ENCODE measurements around the gene ERF. TPM values are rescaled to one million over a fixed set of nuclear protein-coding genes. Genes with fewer than 3 reads are reported as not detected.

ERF gene
- total RNA-seq, 1 experiment from 2014 or later: 96.1 TPM

DNA sequence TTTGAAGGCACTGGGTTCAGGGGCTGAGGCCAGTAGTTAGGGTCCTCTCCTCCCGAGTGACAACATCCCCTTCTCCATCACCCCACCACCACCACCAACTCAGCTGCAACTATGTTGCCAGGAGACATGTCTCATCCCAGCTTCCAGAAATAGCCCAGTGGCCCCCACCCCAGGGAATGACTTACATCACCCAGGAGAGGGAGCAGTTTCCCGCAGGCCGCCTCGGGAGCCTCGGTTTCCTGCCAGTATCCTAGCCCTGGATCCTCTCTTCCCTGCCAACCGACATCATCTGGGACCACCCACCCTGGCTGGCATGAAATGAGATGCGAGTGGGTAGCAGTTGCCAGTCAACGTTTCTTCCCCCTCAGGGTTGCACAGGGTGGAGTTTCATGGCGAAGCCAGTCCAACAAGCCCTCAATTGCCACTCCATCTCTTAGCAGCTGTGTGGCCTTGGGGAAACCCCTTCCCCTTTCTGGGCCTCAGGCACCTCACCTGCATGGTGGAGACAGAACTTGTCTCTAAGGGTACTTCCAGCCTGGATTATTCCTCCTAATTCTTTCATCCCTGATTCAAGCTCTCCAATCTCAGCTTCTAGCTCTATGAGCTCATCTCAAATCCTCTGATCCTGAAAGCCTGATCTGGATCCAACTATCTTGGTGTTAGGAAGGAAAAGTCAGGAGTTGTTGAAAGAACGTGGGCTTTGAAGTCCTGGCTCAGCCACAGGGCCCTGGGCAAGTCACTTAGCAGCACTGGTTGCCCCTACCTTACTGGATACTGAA, 8.6 kb downstream of the ERF start:
- Histone ChIP-seq H4K20me1 (ENCODE audit: insufficient read depth) (peaks cover 3% of the 10 kb centered on the region; the same call in 1 of the 2 replicates), H3K27me3 (ENCODE audit: insufficient read depth, low read length) (no peaks in the 10 kb centered on the region), H3K4me3 (replicated peaks in 1 of 2; ENCODE audit: low read depth in 1 of 2, low read length in 2 of 2) (no peak overlapping the region), H3K4me1 (ENCODE audit: control insufficient read depth in 1 of 2, insufficient read depth in 2 of 2, low read length in 2 of 2) (peaks cover 11 to 37% of the 10 kb centered on the region in 2 experiments), H3K36me3 (ENCODE audit: control insufficient read depth in 1 of 2, insufficient read depth in 2 of 2, low read length in 2 of 2) (peaks cover 0 to 7% of the 10 kb centered on the region in 2 experiments; a peak in 1 of 4 replicates), H3K4me2 (ENCODE audit: low read length) (peak overlapping the region; percentile 20; the same call in 1 of the 2 replicates), H3K27ac (ENCODE audit: low read depth, low read length) (peak overlapping the region; percentile 41), H3K9me2 (ENCODE audit: insufficient read depth) (no peaks in the 10 kb centered on the region), H3K9ac (ENCODE audit: low read length) (0 out of 2 replicates have a peak overlapping the region, but pooled peaks have one; percentile 14), H3K79me2 (ENCODE audit: insufficient read depth, low read length) (peaks cover 33% of the 10 kb centered on the region), H3K9me3 (ENCODE audit: control insufficient read depth in 1 of 2, insufficient read depth in 1 of 2, low read depth in 1 of 2, low read length in 2 of 2) (no peaks in the 10 kb centered on the region), H2AFZ (ENCODE audit: low read depth, low read length, poor library complexity, severe bottlenecking) (no peak overlapping the region)
- CTCF ChIA-PET: interaction anchor here (0.7 to 3.8 kb wide), 18 partner anchors 10 to 194 kb away, joined by 3 to 63 read pairs (median 4); partner anchors contain the start of genes CIC, DEDD2, PAFAH1B3 and POU2F2
- POLR2A ChIA-PET: interaction anchor here (0.8 to 1.9 kb wide), 3 partner anchors 9 to 150 kb away, joined by 3 to 6 read pairs (median 4); partner anchors contain the start of gene ERF
- RAD21 ChIA-PET (ENCODE audit: low non-redundant PET in 1 of 2, low total read pairs in 2 of 2, uncharacterized antibody in 2 of 2, unreplicated experiment in 2 of 2): interaction anchor here (0.6 to 1.8 kb wide), 6 partner anchors 24 to 142 kb away, joined by 3 to 9 read pairs (median 6); no protein-coding TSS in a partner anchor
- intact Hi-C loops (cut with micrococcal nuclease): loop anchor here (1.0 to 2.0 kb wide), 3 partner anchors 33 to 113 kb away; no protein-coding TSS in a partner anchor
- TF ChIP-seq TCF7L2 (IDR thresholded peaks at IDR 0.05; ENCODE audit: borderline replicate concordance, extremely low read depth, insufficient read depth, insufficient read length): no peak
- TF ChIP-seq, protein P1, sequence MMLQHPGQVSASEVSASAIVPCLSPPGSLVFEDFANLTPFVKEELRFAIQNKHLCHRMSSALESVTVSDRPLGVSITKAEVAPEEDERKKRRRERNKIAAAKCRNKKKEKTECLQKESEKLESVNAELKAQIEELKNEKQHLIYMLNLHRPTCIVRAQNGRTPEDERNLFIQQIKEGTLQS (IDR thresholded peaks at IDR 0.05): no peak
- TF ChIP-seq EGR1 (IDR thresholded peaks at IDR 0.05; ENCODE audit: low read depth): no peak
- no peak for TF ChIP-seq ZFX (IDR thresholded peaks at IDR 0.05)
- TF ChIP-seq CBX3 (IDR thresholded peaks at IDR 0.05; ENCODE audit: low read depth): no peak
- peak; percentile 67 to 85 (median 74); a peak in 5 of 6 replicates for TF ChIP-seq CTCF (IDR thresholded peaks at IDR 0.05 in 2 of 3, conservative IDR thresholded peaks at IDR 0.05 in 1 of 3; ENCODE audit: borderline replicate concordance in 1 of 3, insufficient read depth in 1 of 3, low read depth in 2 of 3, low read length in 2 of 3)
- TF ChIP-seq POLR2AphosphoS5 (IDR thresholded peaks at IDR 0.05; ENCODE audit: low read depth, low read length): peak; percentile 58
- no peak for TF ChIP-seq YY1 (IDR thresholded peaks at IDR 0.05; ENCODE audit: extremely low read depth, insufficient replicate concordance, low read depth, low read length)
- TF ChIP-seq, protein P2, sequence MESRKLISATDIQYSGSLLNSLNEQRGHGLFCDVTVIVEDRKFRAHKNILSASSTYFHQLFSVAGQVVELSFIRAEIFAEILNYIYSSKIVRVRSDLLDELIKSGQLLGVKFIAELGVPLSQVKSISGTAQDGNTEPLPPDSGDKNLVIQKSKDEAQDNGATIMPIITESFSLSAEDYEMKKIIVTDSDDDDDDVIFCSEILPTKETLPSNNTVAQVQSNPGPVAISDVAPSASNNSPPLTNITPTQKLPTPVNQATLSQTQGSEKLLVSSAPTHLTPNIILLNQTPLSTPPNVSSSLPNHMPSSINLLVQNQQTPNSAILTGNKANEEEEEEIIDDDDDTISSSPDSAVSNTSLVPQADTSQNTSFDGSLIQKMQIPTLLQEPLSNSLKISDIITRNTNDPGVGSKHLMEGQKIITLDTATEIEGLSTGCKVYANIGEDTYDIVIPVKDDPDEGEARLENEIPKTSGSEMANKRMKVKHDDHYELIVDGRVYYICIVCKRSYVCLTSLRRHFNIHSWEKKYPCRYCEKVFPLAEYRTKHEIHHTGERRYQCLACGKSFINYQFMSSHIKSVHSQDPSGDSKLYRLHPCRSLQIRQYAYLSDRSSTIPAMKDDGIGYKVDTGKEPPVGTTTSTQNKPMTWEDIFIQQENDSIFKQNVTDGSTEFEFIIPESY (IDR thresholded peaks at IDR 0.05; ENCODE audit: extremely low read depth, insufficient replicate concordance, low read length): no peak
- TF ChIP-seq RAD21 (IDR thresholded peaks at IDR 0.05; ENCODE audit: low read depth): peak; percentile 90
- no peak for TF ChIP-seq SRF (IDR thresholded peaks at IDR 0.05; ENCODE audit: low read depth)
- no peak for TF ChIP-seq ZNF274 (IDR thresholded peaks at IDR 0.05; ENCODE audit: low read depth, low read length)
- no peak for TF ChIP-seq POLR2A (IDR thresholded peaks at IDR 0.05; ENCODE audit: borderline replicate concordance, extremely low read depth, insufficient read depth, insufficient read length)
- BruUV-seq (replicated peaks): no TSS peak
- DNase-seq (ENCODE audit: low read depth, low spot score) (no peak), ATAC-seq (no peak)
